Prostate gland (tissue), 2 donors: ENCODE data around the gene WNT3.

Experiments
- CTCF ChIP-seq, 4 experiments: fragments of 200-600 bp in 2 of 4; fragments of 450-650 bp in 2 of 4; sonication (generic) in 2 of 4; IDR thresholded peaks; 1 replicate in 3 of 4; 2 replicates in 1 of 4; pipeline ENCODE4 v1.5.1; 2016 to 2019; ENCODE audit warnings: antibody characterized with exemption in 4 of 4, mild to moderate bottlenecking in 2 of 4, moderate library complexity in 2 of 4
- POLR2A ChIP-seq: fragments of 450-650 bp; IDR thresholded peaks from one replicate; pipeline ENCODE4 v1.6.1; 2016; ENCODE audit warnings: antibody characterized with exemption, mild to moderate bottlenecking
- POLR2AphosphoS5 ChIP-seq: sonication (generic); formaldehyde crosslinking; IDR thresholded peaks from one replicate; pipeline ENCODE4 v1.6.1; 2017; ENCODE audit warnings: antibody characterized with exemption

DNA sequence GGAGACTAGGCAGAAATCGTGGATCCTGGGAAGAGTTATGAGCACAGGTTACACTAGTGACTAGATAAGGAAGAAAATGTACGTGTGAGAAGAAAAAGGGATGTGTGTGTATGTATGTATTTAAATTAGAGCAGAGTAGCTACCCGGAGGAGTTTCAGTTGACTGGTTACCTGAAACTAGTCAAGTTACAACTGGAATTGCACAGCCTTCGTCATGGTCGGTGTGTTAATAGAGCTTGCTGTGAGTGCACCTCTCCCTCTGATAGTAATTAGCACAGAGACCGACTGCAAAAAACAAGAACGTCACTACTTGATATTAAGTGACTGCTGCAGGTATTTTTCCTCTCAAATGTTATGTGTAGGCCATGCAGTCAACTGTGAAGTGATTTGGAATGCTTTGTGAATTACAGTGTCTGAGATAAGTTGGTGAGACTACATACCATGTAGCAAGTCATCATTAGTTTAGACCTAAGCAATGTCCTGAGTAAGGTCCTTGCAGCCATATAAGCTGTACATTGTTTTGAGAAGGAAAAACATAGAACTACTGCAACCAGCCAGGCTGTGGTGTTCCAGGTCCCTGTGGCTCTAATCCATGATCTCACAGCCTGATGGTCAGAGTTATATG, 95.7 kb downstream of the WNT3 start:
- TF ChIP-seq POLR2A (no peak), CTCF (IDR thresholded peaks at IDR 0.05) (no peak), POLR2AphosphoS5 (no peak)
